OCI-M1 (cell line): Measurements from ENCODE around the gene ZFP69.
"Not testable (repeated sequence)": the region's sequence is repeated elsewhere in the genome, so short reads cannot be mapped to it uniquely, and the experiment has no call there.

Experiments used
- DNase-seq: peaks from one replicate; lab custom pipeline; 2025; lab: John Stamatoyannopoulos, UW

The ZFP69 gene

GRCh38 chr1:40476924-40477677 lies at the start of gene ZFP69:
ZFP69 (plus strand) TSS chr1:40477290; CDS start chr1:40479362, 2,072 bp downstream.
- peak; percentile 85 for DNase-seq

- no peak for DNase-seq
These were observed 45.7 kb upstream of the ZFP69 start for GRCh38 chr1:40431385-40431784.

- no peak for DNase-seq
These were observed 44.3 kb upstream of the ZFP69 start for GRCh38 chr1:40432644-40433390.

DNA sequence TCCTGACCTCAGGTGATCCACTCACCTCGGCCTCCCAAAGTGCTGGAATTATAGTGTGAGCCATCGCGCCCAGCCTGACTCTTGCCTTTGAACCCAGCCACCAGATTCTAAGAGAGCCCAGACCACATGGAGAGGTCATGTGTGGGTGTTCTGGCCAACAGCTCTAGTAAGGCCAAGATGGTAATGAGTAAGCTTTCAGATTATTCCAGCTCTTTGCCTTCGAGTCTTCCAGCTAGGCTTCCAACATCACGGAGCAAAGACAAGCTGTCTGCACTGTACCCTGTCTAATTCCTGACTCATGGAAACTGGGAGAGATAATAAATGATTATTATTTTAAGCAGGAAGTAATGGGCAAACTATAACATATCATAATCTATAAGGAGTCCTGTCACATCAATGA lies 41.6 kb upstream of the ZFP69 start:
- DNase-seq, result no peak

DNA sequence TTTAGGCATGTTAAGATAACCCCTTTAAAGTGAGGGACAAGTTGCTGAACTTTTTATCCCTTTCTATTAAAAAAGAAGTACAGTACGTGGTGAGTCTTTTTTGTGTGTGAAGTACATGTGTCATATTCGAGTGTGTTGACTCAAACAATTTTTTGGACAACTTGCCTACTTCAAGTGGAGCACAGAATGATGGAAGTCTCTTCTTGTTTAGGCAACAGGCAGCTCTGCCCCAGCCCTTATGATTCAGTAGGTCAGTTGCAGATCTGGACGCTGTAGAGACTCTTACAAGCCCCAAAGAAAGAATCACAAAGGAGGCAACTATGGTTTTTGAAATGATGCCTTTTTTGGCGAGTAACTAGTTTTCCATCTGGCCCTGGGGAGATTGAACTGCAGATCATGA lies 41.2 kb upstream of the ZFP69 start:
- no peak for DNase-seq

DNA sequence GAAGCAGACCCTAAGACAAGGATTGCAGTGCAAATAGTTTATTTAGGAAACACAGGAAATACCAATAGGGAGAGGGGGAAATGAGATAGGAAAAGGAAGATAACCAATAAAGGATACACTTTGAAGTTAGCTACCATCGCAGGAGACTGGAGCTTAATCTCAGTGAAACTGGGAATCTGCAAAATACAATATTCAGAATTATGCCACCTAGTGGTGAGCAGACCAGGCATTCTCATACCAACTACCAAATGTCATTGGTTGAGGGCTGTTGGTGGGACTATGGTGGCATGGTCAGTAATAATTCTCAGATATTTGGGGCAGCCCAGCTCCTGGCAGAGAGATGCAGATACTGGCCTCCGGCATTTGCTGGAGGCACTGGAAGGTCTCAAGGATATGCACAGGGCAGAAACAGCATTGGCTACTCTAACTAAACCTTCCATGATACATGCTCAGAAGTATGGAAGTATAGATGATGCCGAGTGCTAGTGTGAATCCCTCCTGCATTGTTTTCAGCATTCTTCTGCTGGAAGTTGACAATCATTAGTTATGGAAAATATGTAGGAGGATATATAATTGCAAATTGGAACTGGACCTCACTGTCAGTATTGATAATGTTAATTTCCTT lies 38.6 kb upstream of the ZFP69 start:
- peak; percentile 60 for DNase-seq

DNA sequence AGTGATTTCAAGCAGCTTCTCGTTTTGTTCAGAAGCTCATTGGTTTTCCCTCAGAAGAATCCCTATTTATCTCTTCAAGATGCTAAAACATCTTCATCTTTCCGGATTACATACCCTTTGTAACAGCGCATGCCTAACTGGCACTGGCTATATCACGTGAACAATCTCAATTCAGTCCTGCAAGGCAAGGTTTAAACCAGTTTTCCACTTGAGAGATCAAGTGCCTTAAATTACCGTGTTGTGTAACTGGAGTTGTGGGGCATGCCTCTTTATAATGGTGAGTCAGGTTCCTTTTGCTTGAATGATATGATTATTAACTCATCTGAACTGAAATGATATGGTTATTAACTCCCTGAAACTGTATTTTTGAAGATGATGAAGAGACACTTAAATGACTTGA lies 37.8 kb upstream of the ZFP69 start:
- no peak for DNase-seq

- DNase-seq, result peak; percentile 94
These were observed 27.2 kb upstream of the ZFP69 start, which contains the start of gene ZFP69B for GRCh38 chr1:40449684-40450494. ZFP69B (plus strand) TSS chr1:40450476; CDS start chr1:40450962, 486 bp downstream.

- DNase-seq, result no peak
These were observed 26.4 kb upstream of the ZFP69 start for GRCh38 chr1:40450495-40451237.

- no peak for DNase-seq
These were observed 25.9 kb upstream of the ZFP69 start for GRCh38 chr1:40451238-40451585.

DNA sequence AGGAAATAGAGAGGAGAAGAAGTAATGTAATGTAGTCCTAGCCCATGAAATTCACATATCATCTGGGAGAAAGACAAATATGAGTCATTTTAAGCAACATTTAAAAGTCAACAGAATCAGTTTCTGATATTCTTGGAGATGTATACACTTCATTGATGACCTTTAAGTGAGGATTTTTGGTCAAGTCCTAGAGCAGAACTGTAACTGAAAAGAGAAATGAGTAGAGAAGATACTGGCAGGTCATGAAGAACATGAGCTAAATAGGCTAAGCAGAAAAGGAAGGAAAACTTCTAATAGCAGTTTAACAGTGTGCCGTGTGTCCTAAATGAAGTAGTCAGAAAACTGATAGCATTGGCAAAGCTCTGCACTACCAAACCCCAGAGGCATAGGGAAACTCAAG lies 22.2 kb upstream of the ZFP69 start:
- no peak for DNase-seq

DNA sequence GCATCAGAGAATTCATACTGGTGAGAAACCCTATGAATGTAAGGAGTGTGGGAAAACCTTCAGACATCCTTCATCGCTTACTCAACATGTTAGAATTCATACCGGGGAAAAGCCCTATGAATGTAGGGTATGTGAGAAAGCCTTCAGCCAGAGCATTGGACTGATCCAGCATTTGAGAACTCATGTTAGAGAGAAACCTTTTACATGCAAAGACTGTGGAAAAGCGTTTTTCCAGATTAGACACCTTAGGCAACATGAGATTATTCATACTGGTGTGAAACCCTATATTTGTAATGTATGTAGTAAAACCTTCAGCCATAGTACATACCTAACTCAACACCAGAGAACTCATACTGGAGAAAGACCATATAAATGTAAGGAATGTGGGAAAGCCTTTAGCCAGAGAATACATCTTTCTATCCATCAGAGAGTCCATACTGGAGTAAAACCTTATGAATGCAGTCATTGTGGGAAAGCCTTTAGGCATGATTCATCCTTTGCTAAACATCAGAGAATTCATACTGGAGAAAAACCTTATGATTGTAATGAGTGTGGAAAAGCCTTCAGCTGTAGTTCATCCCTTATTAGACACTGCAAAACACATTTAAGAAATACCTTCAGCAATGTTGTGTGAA lies 14.0 kb upstream of the ZFP69 start:
- peak; percentile 33 for DNase-seq

GRCh38 chr1:40469327-40469726 lies 7.8 kb upstream of the ZFP69 start:
- no peak for DNase-seq

GRCh38 chr1:40475268-40475667 lies 1.8 kb upstream of the ZFP69 start:
- DNase-seq, result no peak

DNA sequence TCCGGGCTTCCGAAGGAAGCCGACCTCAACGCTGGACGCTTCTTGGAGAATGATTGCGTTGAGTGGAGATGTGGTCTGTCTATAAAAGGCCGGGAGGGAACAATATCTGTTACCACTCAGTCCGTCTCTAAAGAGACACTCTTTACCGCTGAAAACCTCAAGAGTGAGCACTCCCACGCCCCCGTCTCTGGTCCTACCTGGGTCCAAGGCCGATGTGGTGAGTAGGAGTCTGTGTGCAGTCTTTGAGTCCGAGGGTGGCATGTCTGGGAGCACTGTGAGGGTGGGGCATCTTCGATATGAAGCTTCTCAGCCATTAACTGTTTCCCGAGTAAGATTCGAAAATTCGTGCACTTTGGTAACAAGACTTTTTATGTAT lies 576 bp downstream of the ZFP69 start:
- DNase-seq, result peak; percentile 71

DNA sequence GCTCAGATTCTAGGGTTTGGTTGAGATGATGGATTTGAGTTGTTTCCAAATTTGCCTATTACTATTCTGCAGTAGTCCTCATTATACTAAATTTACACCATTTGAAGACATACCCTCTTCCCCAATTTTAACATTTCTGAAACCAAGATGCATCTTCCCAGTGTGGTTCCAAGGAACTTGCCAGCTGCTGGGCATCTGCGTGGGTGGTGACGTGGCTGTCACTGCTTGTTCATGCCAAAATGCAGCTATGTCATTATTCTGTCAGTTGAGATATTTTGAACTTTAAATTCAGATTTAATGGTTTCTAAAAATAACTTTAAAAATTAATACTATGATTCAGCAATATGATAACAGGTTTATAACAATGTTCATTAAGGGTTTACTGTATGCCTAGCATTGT lies 1.2 kb downstream of the ZFP69 start:
- DNase-seq, result no peak

- no peak for DNase-seq
These were observed 2.1 kb downstream of the ZFP69 start for GRCh38 chr1:40479156-40479555.

DNA sequence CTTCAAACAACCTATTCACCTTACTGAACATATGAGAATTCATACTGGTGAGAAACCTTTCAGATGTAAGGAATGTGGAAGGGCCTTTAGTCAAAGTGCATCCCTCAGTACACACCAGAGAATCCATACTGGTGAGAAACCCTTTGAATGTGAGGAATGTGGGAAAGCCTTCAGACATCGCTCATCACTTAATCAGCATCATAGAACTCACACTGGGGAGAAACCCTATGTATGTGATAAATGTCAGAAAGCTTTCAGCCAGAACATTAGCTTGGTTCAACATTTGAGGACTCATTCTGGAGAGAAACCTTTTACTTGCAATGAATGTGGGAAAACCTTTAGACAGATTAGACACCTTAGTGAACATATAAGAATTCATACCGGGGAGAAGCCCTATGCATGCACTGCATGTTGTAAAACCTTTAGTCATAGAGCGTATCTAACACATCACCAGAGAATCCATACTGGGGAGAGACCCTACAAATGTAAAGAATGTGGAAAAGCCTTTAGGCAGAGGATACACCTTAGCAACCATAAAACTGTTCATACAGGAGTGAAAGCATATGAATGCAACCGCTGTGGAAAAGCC lies 18.3 kb downstream of the ZFP69 start:
- peak; percentile 16 for DNase-seq

DNA sequence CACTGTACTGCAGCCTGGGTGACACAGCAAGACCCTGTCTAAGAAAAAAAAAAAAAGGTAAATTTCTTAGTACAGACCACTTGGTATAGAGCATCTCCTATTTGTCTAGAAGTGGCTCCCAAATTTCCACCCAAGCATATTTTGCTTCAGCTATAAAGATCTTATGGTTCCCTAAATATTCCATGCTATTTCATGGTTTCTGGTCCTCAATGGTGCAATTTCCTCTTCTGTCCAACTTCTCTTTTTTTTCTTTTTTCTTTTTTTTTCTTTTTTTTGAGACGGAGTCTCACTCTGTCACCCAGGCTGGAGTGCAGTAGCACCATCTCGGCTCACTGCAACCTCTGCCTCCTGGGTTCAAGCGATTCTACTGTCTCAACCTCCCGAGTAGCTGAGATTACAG lies 25.6 kb downstream of the ZFP69 start:
- not testable (repeated sequence) for DNase-seq

DNA sequence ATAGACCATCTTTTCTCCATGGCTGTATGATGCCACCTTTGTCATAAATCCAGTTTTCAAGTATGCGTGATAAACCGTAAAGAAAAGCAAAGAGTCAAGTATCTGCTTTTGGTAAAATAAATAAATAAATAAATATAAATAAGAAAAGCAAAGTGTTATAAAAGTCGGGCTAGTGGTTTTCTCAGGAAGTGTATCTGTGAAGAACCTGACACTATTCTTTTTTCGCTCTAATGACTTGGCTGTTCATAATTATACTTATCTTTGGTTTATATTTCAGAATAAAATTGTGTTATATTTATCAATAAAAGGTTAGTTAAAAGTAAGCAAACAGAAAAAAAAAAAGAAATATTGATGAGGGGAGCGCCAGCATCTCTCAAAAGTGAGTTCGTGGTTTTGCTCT lies 30.9 kb downstream of the ZFP69 start:
- DNase-seq, result no peak
